H9 (cell line): ENCODE results near the gene SKIL. TPM values are rescaled to one million over a fixed set of nuclear protein-coding genes. Genes with fewer than 3 reads are reported as not detected.

Source experiments
- DNase-seq: peaks from one replicate; pipeline ENCODE4 v3.0.0-alpha.2; 2017
- H2AFZ ChIP-seq: one replicate; pipeline ENCODE4 v1.6.1; 2013; ENCODE audit warnings: mild to moderate bottlenecking, low read length, control low read depth, moderate library complexity
- H2AK5ac ChIP-seq: 2 replicates; pipeline ENCODE4 v1.6.1; 2013; ENCODE audit warnings: low read length, control low read depth, mixed read lengths; ENCODE audit not compliant: insufficient read length
- H2BK120ac ChIP-seq: one replicate; pipeline ENCODE4 v1.6.1; 2013; ENCODE audit warnings: low read depth, mild to moderate bottlenecking, low read length, control low read depth, inconsistent platforms; ENCODE audit not compliant: poor library complexity, severe bottlenecking
- H2BK12ac ChIP-seq: 2 replicates; pipeline ENCODE4 v1.6.1; 2013; ENCODE audit warnings: low read length, control low read depth, mixed read lengths, low read depth; ENCODE audit not compliant: insufficient read length
- H2BK15ac ChIP-seq: 2 replicates; pipeline ENCODE4 v1.6.1; 2013; ENCODE audit warnings: low read depth, low read length, control low read depth
- H2BK20ac ChIP-seq: one replicate; pipeline ENCODE4 v1.6.1; 2013; ENCODE audit warnings: low read depth, mild to moderate bottlenecking, low read length, control low read depth, inconsistent platforms; ENCODE audit not compliant: poor library complexity, severe bottlenecking
- H2BK5ac ChIP-seq: 2 replicates; pipeline ENCODE4 v1.6.1; 2013; ENCODE audit warnings: low read length, control low read depth, mixed read lengths; ENCODE audit not compliant: insufficient read length
- H3K14ac ChIP-seq: 2 replicates; pipeline ENCODE4 v1.6.1; 2013; ENCODE audit warnings: low read length, control low read depth; ENCODE audit not compliant: insufficient read depth
- H3K18ac ChIP-seq: 2 replicates; pipeline ENCODE4 v1.6.1; 2013; ENCODE audit warnings: low read depth, mild to moderate bottlenecking, mixed read lengths, low read length, control low read depth; ENCODE audit not compliant: insufficient read length
- H3K23ac ChIP-seq: 2 replicates; pipeline ENCODE4 v1.6.1; 2013; ENCODE audit warnings: low read length, control low read depth, mixed read lengths, low read depth; ENCODE audit not compliant: insufficient read length
- H3K23me2 ChIP-seq: 2 replicates; pipeline ENCODE4 v1.6.1; 2013; ENCODE audit warnings: low read depth, mild to moderate bottlenecking, mixed read lengths, low read length, control low read depth; ENCODE audit not compliant: insufficient read length, poor library complexity, severe bottlenecking
- H3K27ac ChIP-seq: 2 replicates; pipeline ENCODE4 v1.5.1; 2013; ENCODE audit warnings: low read length, control low read depth, mixed read lengths, low read depth; ENCODE audit not compliant: insufficient read length
- H3K27me3 ChIP-seq: 2 replicates; pipeline ENCODE4 v1.6.1; 2013; ENCODE audit warnings: low read length, control low read depth, inconsistent platforms; ENCODE audit not compliant: insufficient read depth
- H3K4ac ChIP-seq: 2 replicates; pipeline ENCODE4 v1.6.1; 2013; ENCODE audit warnings: low read depth, mild to moderate bottlenecking, control low read depth, inconsistent platforms, low read length, moderate library complexity
- H3K4me1 ChIP-seq: 2 replicates; pipeline ENCODE4 v1.6.1; 2013; ENCODE audit warnings: low read length, control low read depth, inconsistent platforms; ENCODE audit not compliant: insufficient read depth
- H3K4me2 ChIP-seq: 2 replicates; pipeline ENCODE4 v1.6.1; 2013; ENCODE audit warnings: low read length, control low read depth, mixed read lengths; ENCODE audit not compliant: insufficient read length, insufficient read depth
- H3K56ac ChIP-seq: 2 replicates; pipeline ENCODE4 v1.6.1; 2013; ENCODE audit warnings: low read depth, mild to moderate bottlenecking, mixed read lengths, low read length, control low read depth; ENCODE audit not compliant: insufficient read length
- H3K79me1 ChIP-seq: 2 replicates; pipeline ENCODE4 v1.6.1; 2013; ENCODE audit warnings: low read depth, mild to moderate bottlenecking, moderate library complexity, low read length, control low read depth, inconsistent platforms; ENCODE audit not compliant: insufficient read depth, poor library complexity, severe bottlenecking
- H3K79me2 ChIP-seq: 2 replicates; pipeline ENCODE4 v1.6.1; 2013; ENCODE audit warnings: low read length, control low read depth, inconsistent platforms; ENCODE audit not compliant: insufficient read depth
- H3K9ac ChIP-seq: 2 replicates; pipeline ENCODE4 v1.6.1; 2013; ENCODE audit warnings: low read length, control low read depth, mixed read lengths; ENCODE audit not compliant: insufficient read length; ENCODE audit errors: extremely low read depth
- H3K9me3 ChIP-seq: one replicate; pipeline ENCODE4 v1.6.1; 2013; ENCODE audit warnings: low read depth, low read length, inconsistent platforms; ENCODE audit not compliant: control insufficient read depth
- H3T11ph ChIP-seq: one replicate; pipeline ENCODE4 v1.6.1; 2013; ENCODE audit warnings: mild to moderate bottlenecking, low read length, control low read depth, inconsistent platforms
- H4K20me1 ChIP-seq: one replicate; pipeline ENCODE4 v1.6.1; 2013; ENCODE audit not compliant: control insufficient read depth, insufficient read length, insufficient read depth
- H4K5ac ChIP-seq: 2 replicates; pipeline ENCODE4 v1.6.1; 2013; ENCODE audit warnings: low read depth, mild to moderate bottlenecking, mixed read lengths, low read length, control low read depth; ENCODE audit not compliant: insufficient read length
- H4K8ac ChIP-seq: replicated peaks from 2 replicates; pipeline ENCODE4 v1.6.1; 2013; ENCODE audit warnings: low read length, control low read depth, mixed read lengths, low read depth; ENCODE audit not compliant: insufficient read length
- H4K91ac ChIP-seq: 2 replicates; pipeline ENCODE4 v1.6.1; 2013; ENCODE audit warnings: low read depth, mild to moderate bottlenecking, moderate library complexity, mixed read lengths, low read length, control low read depth; ENCODE audit not compliant: insufficient read length
- H3K27ac Mint-ChIP-seq, 3 experiments: 2 replicates in 2 of 3; 3 replicates in 1 of 3; pipeline ENCODE4 v1.8.0; 2020 to 2021; ENCODE audit warnings: mixed read lengths in 3 of 3, mild to moderate bottlenecking in 1 of 3, moderate library complexity in 1 of 3
- H3K27me3 Mint-ChIP-seq: 2 replicates; pipeline ENCODE4 v1.8.0; 2021; ENCODE audit warnings: low read depth, mild to moderate bottlenecking, moderate library complexity, mixed read lengths
- H3K36me3 Mint-ChIP-seq, 3 experiments: 2 replicates in 2 of 3; 3 replicates in 1 of 3; pipeline ENCODE4 v1.8.0; 2020 to 2021; ENCODE audit warnings: low read depth in 3 of 3, mixed read lengths in 3 of 3; ENCODE audit not compliant: insufficient read depth in 1 of 3
- H3K4me1 Mint-ChIP-seq, 2 experiments: 2 replicates each; pipeline ENCODE4 v1.8.0; 2020; ENCODE audit warnings: mixed read lengths in 2 of 2
- H3K4me3 Mint-ChIP-seq, 2 experiments: 2 replicates in 1 of 2; 3 replicates in 1 of 2; pipeline ENCODE4 v1.8.0; 2020 to 2021; ENCODE audit warnings: mild to moderate bottlenecking in 2 of 2, mixed read lengths in 2 of 2, moderate library complexity in 1 of 2
- H3K9me3 Mint-ChIP-seq, 2 experiments: 2 replicates in 1 of 2; 3 replicates in 1 of 2; pipeline ENCODE4 v1.8.0; 2020; ENCODE audit warnings: mild to moderate bottlenecking in 2 of 2, mixed read lengths in 2 of 2, moderate library complexity in 1 of 2
- whole genome bisulfite sequencing: extraction: QIAGEN DNeasy Blood & Tissue Kit; methylation state at CpG from one replicate; pipeline ENCODE4 v1.1.7; 2013; ENCODE audit warnings: missing lambda C conversion rate, low lambda C conversion rate, mixed read lengths; ENCODE audit not compliant: insufficient read length; ENCODE audit errors: extremely low coverage; 5-methylcytosine and 5-hydroxymethylcytosine counted together
- total RNA-seq: library from RNA; stranded (reverse); gene quantifications from 2 replicates; pipeline ENCODE4 v1.2.1, GENCODE V29; 2021
- TF ChIP-seq, protein P1 (sequence below): fragments of 200-600 bp; sonication (generic); conservative IDR thresholded peaks from 3 replicates; pipeline ENCODE4 v1.8.0; 2021; ENCODE audit warnings: antibody characterized with exemption, mild to moderate bottlenecking

SKIL gene
- total RNA-seq, 1 experiment from 2014 or later = 170 TPM

DNA sequence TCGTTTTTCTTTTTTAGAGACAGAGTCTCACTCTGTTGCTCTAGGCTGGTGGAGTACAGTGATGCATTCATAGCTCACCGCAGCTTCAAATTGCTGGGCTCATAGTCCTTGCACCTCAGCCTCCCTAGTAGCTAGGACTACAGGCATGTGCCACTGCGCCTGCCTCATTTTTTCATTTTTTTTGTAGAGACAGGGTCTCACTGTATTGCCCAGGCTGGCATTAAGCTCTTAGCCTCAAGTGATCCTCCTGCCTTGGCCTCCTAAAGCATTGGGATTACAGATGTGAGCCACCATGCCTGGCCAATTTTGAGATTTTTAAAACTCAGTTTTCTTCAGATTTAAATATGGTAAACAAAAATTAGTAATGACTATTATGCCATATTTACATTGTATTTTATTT, 29.0 kb downstream of the SKIL start:
- Histone ChIP-seq H3K79me1 (peaks cover 5% of the 10 kb centered on the region), H2AK5ac (no peak overlapping the region), H3K4me2 (no peak overlapping the region), H2BK5ac (no peak overlapping the region), H4K8ac (no peak overlapping the region), H3K79me2 (peaks cover 5% of the 10 kb centered on the region; the same call in 1 of the 2 replicates), H2BK20ac (no peak overlapping the region), H4K20me1 (no peaks in the 10 kb centered on the region), H3K9me3 (no peaks in the 10 kb centered on the region), H2BK12ac (no peak overlapping the region), H4K5ac (no peak overlapping the region), H2AFZ (no peak overlapping the region), H3K18ac (no peak overlapping the region), H2BK120ac (no peak overlapping the region), H3K23ac (no peak overlapping the region), H3K4me1 (no peaks in the 10 kb centered on the region), H3K27me3 (no peaks in the 10 kb centered on the region), H3K4ac (no peak overlapping the region), H3K14ac (no peak overlapping the region), H2BK15ac (no peak overlapping the region), H3K23me2 (no peaks in the 10 kb centered on the region), H4K91ac (no peak overlapping the region), H3T11ph (no peak overlapping the region), H3K27ac (no peak overlapping the region), H3K56ac (no peak overlapping the region), H3K9ac (no peak overlapping the region)
- no CpG with 5 or more reads among the region's 3 CpGs for WGBS
- H3K36me3 Mint-ChIP-seq = peaks cover 60 to 85% (median 71%) of the 10 kb centered on the region in 3 experiments
- H3K9me3 Mint-ChIP-seq = no peaks in the 10 kb centered on the region
- TF ChIP-seq, protein P1, sequence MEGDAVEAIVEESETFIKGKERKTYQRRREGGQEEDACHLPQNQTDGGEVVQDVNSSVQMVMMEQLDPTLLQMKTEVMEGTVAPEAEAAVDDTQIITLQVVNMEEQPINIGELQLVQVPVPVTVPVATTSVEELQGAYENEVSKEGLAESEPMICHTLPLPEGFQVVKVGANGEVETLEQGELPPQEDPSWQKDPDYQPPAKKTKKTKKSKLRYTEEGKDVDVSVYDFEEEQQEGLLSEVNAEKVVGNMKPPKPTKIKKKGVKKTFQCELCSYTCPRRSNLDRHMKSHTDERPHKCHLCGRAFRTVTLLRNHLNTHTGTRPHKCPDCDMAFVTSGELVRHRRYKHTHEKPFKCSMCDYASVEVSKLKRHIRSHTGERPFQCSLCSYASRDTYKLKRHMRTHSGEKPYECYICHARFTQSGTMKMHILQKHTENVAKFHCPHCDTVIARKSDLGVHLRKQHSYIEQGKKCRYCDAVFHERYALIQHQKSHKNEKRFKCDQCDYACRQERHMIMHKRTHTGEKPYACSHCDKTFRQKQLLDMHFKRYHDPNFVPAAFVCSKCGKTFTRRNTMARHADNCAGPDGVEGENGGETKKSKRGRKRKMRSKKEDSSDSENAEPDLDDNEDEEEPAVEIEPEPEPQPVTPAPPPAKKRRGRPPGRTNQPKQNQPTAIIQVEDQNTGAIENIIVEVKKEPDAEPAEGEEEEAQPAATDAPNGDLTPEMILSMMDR = no peak
- no peak overlapping the region for H3K27ac Mint-ChIP-seq
- no peaks in the 10 kb centered on the region for H3K27me3 Mint-ChIP-seq
- no peaks in the 10 kb centered on the region for H3K4me1 Mint-ChIP-seq
- H3K4me3 Mint-ChIP-seq = no peak overlapping the region
- DNase-seq = no peak
